Raji (cell line): Measurements from ENCODE around the gene OTOF.

ENCODE experiments used
- POLR2A ChIP-seq: IDR thresholded peaks from 2 replicates; pipeline ENCODE4 v1.6.1; 2011; ENCODE audit warnings: low read depth, low read length, control low read depth; ENCODE audit not compliant: insufficient read depth

Gene OTOF

DNA sequence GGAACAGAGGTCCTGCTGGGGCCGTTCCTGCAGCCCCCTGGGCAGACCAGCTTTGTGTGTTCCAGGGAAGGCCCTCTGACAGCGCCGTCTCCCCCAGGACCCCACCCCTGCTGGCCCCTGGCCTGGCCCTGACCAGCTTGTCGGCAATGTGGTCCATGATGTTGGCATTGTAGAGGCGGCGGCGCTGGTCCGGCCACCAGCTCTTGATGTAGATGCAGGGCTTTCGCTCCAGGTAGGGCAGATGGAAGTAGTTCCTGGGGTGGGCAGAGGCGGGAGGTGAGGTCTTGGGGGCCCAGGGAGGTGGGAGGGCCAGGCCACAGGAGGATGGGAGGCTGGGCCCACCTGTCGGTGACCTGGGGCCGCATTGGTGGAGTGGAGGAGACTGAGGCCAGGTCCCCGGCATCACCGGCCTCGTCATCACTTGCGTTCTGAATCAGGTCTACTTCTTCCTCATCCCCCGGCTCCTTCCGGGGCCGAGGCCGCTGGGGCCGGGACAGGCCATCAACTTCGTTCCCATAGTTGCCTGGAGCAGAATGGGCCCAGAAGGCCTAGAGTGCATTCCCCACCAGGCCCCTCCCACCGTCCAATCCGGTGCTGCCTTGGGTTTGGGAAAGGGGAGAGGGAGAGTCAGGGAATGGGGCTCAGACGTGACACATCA lies 1.3 kb upstream of the OTOF start:
- no peak for TF ChIP-seq POLR2A

DNA sequence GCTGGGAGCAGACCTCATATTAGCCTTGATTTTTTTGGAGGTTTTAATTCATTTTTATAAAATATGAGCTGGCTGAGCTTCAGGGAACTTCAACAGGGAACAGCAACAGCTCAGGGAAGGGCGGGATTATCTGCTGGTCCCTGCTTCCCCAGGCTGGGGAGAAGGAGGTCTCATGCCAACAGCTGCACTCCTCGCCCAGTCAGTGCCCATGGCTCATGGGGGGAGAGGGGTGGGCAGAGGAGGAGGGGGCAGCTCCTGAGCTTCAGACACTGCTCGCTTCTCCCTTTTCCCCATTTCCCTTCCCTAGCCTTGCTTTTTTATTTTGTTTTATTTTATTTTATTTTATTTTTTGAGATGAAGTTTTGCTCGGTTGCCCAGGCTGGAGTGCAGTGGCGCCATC lies 442 bp upstream of the OTOF start:
- no peak for TF ChIP-seq POLR2A

DNA sequence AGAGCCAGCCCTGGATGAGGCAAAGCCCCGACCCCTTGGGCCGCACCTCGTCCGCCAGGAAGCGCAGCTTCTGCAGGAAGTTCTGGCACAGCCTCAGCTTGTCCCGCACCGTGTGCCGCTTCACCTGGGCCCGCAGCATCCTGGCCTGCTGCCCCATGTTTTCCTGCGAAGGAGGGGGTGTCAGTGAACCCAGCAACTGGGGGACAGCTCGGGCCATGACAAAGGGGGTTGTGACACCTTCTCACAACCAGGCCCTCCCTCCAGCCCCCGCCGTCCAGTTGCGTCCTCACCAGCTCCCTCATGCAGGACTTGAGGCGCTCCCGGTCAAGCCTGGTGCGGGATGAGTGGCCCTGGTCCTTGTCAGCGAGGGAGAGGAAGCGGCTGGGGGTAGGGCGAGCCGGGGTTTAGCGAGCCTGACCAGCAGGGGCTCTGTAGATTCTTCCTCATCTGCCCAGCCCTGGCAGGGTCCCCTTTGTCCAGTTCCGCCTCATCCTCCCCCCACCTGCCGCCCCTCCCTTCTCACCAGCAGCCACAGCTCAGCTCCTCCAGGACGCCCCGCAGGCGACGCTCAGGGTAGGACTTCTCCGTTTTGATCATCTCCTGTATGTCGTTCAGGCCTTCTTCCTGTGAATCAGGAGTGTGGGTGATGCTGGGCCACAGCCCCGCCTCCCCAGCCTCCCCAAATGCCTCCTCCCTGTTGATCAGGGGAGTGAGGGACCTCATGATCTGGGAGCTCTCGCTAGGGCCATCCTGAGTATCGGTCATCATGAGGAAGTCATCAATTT lies 606 bp downstream of the OTOF start:
- TF ChIP-seq POLR2A, result no peak

DNA sequence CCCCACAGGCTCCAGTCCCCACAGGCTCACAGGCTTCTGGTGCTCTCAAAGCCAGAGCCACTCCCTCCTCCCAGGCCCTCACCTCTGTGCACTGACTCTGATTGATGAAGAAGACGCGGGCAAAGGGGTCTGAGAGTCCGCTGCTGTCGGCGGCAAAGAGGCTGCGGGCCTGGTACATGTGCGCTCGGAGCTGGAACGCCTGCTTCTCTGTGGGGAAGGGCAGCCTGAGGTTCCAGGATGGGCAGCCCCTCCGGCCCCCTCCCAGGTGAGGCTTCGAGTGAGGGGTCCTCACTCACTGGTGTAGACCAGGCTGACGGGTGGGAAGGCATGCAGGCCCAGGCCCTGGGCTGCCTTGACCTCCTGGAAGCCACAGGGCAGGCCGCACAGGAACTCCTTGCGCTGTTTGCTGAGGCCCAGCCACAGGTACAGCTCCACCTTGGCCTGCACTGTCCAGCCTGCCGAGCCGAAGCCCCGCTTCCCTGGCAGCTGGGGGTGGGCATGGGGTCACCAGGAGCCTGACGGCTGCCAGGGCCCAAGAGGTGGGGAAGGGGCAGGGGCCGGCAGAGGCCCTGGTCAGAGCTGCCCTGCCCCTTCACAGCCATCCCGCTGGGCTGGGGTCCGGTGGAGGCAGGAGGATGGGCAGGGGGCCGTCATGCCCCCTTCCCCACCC lies 2.0 kb downstream of the OTOF start:
- no peak for TF ChIP-seq POLR2A

DNA sequence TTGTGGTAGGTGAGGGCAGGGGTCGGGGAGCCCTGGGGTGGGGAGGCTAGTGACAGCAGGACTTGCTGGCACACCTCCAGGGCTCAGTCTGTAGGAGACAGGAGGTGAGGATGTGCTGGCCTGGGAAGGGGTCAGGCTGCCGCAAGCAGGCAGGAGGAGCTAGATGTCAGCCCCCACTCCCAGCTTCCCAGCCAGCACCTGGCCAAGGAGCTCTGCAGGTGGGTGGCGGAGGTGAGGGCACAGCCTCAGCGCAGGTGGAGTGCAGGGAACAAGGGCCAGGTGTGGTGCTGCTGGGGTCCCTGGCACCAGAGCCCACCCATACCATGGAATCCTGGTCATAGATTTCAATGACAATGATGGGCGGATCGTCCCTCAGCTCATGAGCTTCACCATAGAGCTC lies 2.9 kb downstream of the OTOF start:
- TF ChIP-seq POLR2A, result no peak

DNA sequence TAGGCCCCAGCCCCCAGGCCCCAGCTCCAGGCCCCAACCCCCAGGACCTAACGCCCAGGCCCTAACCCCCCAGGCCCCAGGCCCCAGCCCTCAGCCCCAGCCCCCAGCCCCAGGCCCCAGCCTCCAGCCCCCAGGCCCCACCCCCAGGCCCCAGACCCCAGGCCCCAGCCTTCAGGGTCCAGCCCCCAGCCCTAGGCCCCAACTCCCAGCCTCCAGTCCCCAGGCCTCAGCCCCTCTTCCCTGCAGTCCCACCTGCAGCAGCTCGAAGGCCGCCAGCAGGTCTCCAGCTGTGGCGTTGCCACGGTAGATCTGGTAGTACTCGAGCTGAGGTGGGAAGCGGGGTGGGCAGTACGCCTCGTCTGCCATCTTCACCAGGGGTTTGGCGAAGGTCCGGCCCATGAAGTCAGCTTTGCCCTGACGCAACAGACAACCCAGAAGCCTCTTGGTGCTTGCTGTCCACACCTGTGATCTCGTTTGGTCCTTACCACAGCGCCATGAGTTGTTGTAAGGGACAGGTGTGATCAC lies 3.6 kb downstream of the OTOF start:
- no peak for TF ChIP-seq POLR2A

DNA sequence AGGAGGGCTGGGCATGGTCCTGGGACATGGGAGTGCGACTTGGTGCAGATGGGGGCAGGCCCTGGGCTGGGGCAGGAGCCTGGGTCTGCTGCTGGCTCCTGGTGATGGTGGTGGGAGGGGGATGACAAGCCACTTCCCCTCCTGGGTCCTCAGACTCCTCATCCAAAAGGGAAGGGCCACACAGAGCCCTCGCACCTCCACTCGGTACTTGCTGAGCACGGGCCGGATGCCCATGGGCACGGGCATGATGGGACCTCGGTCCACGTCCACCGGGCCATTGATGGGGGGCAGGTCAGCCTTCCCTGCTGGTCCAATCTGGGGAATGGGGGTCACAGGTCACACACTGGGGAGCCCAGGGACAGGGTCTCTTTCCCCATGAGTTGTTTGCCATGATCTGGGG lies 4.1 kb downstream of the OTOF start:
- TF ChIP-seq POLR2A, result no peak

DNA sequence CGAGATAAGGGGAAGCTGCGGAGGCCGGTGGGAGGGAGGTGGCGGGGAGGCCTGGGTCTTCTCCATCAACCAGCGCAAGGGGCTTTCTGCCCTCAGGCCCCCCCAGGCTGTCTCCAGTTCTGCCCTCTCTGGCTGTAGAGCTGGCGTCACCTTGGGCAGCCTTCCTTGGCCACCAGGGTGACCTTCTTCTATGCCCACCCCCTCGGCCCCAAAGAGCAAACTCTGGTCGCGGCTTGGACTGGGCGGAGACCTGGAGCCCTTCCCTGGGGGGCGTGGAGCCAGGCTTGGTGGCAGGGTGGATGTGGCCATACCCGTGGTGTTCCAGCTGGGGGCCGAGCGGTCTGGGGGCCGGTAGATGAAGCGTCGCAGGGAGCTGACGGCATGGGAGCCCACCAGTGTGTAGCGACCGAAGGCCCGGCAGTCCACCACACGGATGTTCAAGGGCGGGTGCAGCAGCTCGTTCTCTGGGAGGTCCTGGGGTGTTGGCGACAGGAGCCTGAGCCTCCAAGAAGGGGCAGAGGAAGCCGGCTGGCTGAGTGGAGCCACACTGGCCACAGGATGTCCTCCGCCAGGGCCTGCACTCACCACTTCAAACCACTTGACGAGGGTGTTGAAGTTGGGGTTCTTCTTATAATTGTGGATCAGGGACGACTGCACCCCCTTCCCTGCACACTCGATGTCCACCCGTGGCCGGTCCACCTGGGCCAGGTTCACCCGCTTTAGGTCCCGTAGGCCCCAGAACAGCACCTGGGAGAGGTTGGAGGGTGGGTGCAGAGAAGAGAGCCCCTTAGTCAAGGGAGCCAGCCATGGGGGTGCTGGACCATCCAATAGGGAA lies 4.9 kb downstream of the OTOF start:
- no peak for TF ChIP-seq POLR2A

DNA sequence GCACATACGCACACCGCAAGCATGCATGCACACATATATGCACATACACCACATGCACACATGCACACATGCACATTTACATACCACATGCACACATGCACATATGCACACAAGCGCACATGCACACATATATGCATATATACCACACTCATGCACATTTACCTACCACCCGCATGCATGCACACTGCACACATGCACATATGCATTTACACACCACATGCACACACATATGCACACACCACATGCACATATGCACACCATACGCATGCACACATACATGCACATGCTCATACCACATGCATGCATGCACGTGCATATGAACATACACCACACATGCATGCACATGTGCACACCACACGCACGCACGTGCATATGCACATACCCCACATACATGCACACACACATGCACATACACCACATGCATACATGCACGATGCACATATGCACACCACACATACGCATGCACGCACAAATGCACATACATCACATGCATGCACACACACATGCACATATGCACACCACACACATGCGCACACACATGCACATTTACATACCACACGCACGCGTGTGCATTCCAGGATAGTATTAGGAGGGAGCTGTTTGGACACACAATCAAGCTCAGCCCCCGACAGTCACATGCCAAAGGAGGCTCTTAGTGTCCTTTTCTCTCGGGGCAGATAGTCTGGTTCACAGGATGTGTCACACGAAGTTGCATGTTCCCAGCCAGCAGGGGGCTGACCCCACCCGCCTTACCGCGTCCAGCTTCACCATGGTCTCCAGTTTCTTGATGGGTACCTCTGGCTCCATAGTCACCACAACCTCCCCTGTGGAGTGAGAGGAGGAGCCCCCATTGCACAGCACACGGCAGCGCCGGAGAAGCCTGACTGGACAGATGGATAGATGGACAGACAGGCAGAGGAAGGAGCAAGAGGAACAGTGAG lies 5.9 kb downstream of the OTOF start:
- TF ChIP-seq POLR2A, result no peak

DNA sequence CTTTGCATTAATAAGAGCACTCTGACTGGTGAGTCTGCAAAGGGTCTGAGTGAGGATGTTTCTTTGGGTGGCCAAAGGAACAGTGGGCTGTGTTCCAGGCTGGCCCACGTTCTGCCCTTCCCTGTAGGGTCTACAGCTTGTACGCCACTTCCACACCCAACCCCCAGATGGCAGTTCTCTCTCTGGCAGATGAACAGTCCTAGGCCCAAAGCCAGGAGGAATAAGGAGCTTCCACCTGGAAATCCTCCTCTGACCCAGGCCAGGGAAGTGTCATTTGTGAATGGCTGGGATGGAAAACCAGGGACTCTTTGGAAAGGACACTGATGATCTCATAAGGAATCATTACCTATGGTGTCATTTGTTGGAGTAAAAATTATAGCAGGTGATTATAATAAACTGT lies 6.6 kb downstream of the OTOF start:
- TF ChIP-seq POLR2A, result no peak

DNA sequence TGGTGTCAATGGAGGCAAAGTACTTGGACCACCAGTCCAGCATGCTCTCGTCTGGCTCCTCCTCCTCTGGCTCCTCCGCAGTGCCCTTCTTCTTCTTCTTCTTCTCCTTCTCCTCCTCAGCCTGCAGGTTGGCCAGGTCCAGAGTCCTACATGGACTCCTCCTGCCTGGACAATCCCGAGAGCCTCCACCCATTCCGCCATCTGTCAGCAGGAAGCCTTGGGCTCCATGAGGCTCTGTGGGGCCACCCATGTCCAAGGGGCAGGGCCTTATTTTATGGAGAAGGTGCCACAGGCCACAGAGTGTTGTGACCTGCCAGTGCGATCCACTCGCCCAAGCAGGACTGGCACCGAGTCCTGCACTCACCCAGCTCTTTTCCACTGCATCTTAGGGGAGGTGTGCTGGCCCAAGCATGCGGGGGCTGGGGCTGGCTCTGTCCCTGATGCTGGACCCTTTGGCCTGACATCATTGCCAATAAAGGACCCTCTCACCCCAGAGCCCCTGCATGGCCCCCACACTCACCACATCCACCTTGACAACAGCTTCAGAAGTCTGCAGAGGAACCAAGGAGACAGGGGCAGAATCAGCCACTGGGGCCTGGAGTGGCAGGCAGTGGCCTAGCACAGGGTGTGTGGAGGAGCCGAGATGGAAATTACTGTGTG lies 7.2 kb downstream of the OTOF start:
- no peak for TF ChIP-seq POLR2A

DNA sequence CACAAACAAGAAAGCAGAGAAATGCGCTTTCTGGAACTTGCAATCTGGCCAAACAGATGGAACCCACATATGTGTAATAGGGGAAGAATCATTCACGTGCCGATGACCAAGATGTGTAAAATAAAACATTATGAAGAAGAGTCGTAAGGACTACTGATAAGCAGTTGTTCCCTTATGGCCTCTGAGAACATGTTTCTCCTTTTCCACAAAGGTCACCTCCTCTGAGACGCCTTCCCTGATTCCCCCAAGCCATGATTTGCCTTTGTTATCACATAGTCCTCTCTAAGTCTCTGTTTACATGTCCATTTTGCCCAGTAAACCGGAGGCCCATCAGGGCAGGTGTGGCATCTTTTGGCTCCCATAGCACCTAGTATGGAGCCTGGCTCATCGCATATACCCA lies 8.0 kb downstream of the OTOF start:
- TF ChIP-seq POLR2A, result no peak

DNA sequence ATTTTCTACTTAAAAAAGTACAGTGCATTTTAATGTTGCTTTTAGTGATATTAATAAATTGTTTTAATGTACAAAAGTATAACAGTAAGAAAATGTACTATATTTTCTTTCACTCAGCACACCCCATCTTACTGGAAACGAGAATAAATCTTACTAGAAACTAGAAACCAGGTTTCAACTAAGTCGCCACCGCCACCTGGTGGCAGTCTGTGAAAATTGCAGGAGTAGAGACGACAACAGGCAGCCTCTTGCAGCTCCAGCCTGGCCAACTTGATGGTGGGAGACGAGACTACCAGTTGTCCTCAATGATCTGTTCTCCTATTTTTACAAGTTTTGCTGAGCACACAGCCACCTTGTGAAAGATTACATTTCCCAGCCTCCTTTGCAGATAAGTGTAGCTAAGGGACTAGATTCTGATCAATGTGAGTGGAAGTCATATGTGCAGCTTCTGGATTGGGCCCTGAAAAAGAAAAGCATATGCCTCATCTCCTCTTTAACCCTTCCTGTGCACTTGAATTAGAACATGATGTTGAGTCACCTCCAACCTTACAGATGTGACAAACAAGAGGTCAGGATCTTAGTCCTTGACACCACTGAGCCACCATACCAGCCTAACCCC lies 8.7 kb downstream of the OTOF start:
- no peak for TF ChIP-seq POLR2A
